Sciatic nerve (tissue), 2 donors: ENCODE results near the gene UCK2. TPM values are rescaled to one million over a fixed set of nuclear protein-coding genes. Genes with fewer than 3 reads are reported as not detected.

Experiments used
- ATAC-seq: fragments of 200-7000 bp; cut with Tn5 transposase; one replicate; pipeline ENCODE4 v1.9.1; 2020; ENCODE audit warnings: mild to moderate bottlenecking, moderate library complexity
- DNase-seq: peaks from one replicate; pipeline ENCODE4 v3.0.0-alpha.2; 2020; ENCODE audit warnings: low spot score
- intact Hi-C: fragments of 100-400 bp; cut with DNase I; formaldehyde crosslinking; loops from one replicate; pipeline ENCODE4 v1.14.2; 2022
- total RNA-seq: library from RNA; stranded (reverse); fragmentation: NEBNext Ultra II Directional; extraction: Animal tissue kit (Norgen Biotek cat#: 25700); gene quantifications from one replicate; pipeline ENCODE4 v1.2.1, GENCODE V29; 2021
- donor health status: DM: no; HTN: no; CAD: no.
- donor health status: DM: no; HTN: no; CAD: no.

The UCK2 gene
- total RNA-seq, 1 donor from 2014 or later: 28.1 TPM

DNA sequence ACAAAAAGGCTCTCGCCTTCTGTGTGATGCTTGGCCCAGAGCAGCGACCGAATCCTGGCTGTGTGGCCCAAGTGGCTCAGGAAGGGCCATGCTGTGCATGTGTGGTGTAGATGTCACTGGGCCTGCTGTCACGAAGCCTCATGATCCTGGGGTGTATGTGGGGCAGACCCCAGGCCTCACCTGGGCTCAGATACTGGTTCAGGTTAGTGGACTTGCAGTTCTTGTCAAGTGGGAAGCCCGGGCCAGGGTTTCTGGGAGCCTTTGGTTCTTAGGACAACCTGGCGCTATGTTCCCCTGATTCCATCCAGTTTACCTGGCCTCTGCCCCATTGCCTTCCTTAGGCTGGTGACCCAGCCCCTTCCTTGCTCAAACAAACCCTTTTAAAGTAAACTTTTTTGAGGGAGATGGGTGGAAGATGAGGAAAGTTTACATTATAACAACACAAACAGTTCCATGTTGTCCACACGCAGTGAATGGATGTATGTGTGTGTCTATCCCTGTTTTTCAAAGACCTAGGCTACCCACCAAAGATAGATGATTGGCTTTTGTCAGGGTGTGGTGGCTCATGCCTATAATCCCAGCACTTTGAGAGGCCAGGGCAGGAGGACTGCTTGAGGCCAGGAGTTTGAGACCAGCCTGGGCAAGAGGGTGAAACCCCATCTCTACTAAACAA, 84.3 kb downstream of the UCK2 start:
- ATAC-seq (no peak), DNase-seq (no peak)
- intact Hi-C loops: loop anchor here (5.0 to 10.0 kb wide), 3 partner anchors 189 to 517 kb away; no protein-coding TSS in a partner anchor

DNA sequence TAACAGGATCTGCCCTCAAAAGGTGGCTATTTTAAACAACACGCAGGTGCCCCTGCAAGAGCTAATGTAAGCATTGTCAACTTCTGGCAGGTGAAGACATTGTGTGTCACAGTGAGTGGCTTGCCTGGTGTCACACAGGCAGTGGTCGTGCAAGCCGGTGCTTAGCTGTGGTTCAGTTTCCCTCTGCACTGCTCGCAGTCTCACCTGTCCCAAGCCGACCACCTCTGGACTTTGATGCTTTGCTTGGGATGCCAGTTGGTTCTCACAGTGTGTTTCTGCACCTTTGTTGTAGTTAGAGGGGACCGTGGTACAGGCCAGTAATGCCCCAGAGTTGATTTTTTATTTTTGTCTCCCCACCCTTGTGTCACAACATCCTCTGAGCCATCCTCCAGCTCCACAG, 85.2 kb downstream of the UCK2 start:
- intact Hi-C loops: loop anchor here (5.0 to 10.0 kb wide), 3 partner anchors 190 to 518 kb away; no protein-coding TSS in a partner anchor
- ATAC-seq: no peak

DNA sequence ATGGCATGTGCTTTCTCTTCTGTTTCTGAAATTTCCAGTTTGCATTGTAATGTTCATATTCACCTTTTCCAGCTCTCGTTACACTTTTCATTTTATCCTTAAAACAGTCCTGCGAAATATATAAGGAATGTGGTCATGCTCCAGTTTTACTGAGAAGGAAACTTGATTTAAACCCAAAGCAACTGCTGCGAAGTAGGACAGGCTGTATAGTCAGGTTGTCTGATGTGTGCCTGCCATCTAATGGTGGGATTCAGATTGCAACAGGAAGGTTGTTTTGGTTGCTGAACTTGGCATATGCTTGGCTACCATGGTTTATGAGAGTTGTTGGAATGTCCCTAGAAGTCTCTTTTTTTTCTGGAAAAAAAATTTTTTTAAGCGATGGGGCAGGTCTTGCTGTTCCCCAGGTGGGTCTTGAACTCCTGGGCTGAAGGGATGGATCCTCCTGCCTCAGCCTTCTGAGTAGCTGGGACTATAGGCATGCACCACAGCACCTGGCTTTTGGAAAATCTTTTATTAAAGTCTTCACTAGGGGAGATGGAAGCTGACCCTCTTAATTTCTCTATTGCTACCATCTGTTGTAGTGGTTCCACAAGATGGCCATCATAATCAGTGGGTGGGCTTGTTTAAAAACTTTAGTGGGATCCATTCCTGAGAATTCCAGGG, 86.9 kb downstream of the UCK2 start:
- DNase-seq: peak; percentile 73

More for the DNA sequence above, 85.2 kb downstream of the UCK2 start:
- no peak for DNase-seq

DNA sequence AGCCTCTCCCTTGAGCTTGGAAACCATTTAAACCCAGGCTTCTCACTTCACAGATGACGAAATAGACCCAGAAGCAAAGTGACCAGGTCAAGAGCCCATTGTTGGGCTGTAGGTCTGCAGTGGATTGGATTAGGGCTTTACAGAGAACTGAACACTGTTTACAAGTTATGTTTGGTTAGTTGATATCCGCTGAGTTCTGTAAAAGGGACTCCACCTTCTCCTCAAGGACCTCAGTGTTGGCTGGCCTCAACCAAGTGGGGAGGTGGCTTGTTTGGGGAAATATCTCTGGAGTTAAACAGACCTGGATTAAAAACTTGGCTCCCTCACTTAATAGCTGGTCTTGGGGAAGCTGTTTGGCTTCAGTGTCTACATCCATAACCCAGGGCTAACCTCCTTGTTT, 88.1 kb downstream of the UCK2 start:
- ATAC-seq (no peak), DNase-seq (no peak)
- intact Hi-C loops: loop anchor here (10.0 kb wide), 2 partner anchors 311 to 521 kb away; no protein-coding TSS in a partner anchor

More for the DNA sequence above, 86.9 kb downstream of the UCK2 start:
- intact Hi-C loops: loop anchor here (5.0 to 10.0 kb wide), 3 partner anchors 192 to 519 kb away; no protein-coding TSS in a partner anchor
- ATAC-seq: peak; percentile 79

DNA sequence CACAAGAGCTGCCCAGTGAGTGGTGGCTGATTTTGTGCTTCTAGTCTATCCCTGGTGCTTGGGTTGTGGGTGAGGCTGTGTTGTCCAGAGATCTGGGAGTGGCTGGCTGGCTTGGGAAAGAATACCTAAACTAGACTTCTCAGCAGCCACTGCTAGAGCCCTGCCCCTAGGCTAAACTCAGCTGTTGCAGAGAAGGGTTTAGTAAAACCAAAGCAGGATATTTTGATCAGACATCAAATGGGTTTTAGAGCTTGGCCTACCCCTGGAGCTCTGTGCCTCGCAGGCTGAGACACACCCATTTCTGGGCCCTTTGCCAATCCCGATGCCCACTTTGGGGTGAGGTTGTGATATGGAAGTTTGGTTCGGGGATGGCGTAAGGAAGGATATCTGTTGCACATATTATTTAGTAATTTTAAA, 88.5 kb downstream of the UCK2 start:
- ATAC-seq (no peak), DNase-seq (no peak)
- intact Hi-C loops: loop anchor here (10.0 kb wide), 2 partner anchors 311 to 521 kb away; no protein-coding TSS in a partner anchor

DNA sequence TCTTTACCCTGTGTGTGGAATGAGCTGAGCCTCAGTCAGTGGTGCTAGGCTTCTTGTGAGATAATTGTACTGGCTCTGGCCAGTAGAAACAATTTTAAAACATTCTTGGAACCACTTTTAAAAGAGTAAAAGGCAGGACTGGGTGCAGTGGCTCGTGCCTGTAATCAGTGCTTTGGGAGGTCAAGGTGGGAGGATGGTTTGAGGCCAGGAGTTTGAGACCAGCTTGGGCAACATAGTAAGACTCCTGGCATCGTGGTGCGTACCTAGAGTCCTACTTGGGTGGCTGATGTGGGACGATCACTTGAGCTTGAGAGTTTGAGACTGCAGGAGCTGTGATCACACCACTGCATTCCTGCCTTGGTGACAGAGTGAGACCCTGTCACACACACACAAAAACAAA, 89.8 kb downstream of the UCK2 start:
- intact Hi-C loops: loop anchor here (10.0 kb wide), 2 partner anchors 312 to 522 kb away; no protein-coding TSS in a partner anchor
- no peak for ATAC-seq

DNA sequence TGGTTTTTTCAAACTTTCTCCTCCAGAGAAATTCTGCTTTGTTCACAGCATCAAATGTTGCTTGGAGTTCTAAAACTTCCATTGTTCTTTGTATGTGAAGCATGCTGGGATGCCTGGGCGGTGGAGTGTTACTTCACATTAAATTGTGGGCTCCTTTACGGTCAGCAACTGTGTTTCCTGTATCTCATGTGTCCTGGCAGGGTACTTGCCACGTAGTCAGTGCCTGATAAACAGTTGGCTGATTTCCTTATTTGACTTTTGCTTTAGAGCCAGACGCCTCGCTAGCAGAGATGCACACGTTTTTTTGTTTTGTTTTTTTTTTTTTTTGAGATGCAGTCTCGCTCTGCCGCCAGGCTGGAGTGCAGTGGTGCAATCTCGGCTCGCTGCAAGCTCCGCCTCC, 96.7 kb downstream of the UCK2 start:
- DNase-seq: no peak
- intact Hi-C loops: no loop called here
- no peak for ATAC-seq

More for the DNA sequence above, 89.8 kb downstream of the UCK2 start:
- no peak for DNase-seq

DNA sequence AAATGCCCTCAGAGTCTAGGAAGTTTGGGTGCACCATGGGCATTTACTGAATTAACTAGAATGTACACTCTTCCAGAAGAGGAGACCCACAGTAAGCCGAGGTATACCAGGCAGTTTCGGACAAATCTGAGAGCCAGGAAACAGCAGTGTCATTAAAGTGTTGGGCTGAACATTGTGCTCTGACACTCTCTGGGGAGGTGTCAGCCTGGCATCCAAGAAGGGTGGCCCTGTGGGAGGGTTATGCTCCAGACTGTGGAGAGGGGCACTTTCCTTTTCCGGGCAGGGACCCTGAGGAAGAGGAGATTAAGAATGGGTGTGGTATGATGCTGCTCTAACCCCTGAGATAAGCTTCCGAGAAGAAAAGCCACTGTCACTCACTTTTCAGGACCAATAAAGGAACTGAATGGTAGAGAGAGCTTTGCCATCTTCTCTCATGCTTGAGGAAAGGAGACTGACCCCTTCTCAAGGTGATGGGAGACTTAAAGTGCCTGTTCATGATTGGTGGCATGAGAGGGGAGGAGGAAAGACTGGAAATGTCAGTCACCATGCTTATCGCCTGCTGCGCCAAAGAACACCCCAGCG, 98.2 kb downstream of the UCK2 start:
- no peak for DNase-seq
- intact Hi-C loops: no loop called here
- no peak for ATAC-seq

DNA sequence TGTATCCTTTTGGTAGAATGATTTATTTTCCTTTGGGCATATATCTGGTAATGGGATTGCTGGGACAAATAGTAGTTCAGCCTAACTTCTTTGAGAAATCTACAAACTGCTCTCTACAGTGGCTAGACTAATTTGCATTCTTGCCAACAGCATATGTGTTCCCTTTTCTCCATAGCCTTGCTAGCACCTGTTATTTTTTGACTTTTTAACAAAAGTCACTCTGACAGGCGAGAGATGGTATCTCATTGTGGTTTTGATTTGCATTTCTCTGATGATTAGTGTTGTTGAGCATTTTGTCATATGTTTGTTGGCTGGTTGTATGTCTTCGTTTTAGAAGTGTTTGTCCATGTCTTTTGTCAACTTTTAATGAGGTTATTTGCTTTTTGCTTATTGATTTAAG, 99.8 kb downstream of the UCK2 start:
- DNase-seq: no peak
- intact Hi-C loops: no loop called here
- no peak for ATAC-seq

DNA sequence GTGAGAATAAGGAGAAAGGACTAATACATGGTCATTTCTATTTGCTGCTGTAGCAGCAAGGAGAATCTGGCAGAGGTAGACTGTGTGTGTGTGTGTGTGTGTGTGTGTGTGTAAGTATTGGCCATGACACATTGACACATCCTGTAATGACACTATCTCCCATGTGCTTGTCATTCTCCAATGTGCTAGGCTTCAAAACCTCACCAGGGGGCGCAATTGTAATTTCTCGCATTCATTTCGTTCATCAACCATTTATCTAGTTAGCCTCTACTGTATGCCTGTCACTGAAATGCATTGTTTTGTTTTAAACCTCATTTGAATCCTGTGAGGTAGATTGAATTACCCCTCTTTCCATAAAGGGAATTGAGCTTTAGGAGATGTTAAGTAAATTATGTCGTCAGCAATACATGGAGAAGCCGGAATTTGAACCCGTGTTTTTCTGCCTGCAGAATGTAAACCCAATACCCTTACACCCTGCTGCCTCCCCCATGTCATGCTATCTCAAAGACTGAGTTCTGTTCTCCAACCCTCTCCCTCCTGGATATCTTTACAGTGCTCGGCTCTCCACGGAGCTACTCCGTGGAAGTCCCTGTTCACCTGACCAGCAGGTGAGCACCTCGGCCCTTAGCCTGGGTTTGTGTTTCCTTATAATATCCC, 100.8 kb downstream of the UCK2 start:
- ATAC-seq (peak; percentile 32), DNase-seq (no peak)
- intact Hi-C loops: no loop called here

DNA sequence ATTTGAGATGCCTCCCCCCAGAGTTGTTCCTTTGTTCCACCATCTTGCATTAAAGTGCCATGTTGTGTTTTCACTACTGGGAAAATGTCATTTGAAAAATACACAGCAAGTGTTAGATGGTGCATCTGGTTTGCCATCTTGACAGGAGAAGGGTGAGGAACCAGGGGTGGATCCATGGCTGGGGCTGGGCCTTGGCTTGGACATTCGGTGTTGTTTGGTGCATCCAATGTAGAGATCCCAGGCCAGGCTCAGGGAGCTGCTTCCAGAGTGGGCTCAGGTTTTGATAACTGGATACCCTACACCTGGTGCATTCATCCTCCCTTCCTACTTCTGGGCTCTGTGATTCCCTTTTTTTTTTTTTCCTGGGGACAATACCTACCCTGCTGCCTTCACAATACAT, 103.5 kb downstream of the UCK2 start:
- intact Hi-C loops: loop anchor here (10.0 kb wide), 1 partner anchor 544 kb away; no protein-coding TSS in a partner anchor
- DNase-seq (no peak), ATAC-seq (no peak)

DNA sequence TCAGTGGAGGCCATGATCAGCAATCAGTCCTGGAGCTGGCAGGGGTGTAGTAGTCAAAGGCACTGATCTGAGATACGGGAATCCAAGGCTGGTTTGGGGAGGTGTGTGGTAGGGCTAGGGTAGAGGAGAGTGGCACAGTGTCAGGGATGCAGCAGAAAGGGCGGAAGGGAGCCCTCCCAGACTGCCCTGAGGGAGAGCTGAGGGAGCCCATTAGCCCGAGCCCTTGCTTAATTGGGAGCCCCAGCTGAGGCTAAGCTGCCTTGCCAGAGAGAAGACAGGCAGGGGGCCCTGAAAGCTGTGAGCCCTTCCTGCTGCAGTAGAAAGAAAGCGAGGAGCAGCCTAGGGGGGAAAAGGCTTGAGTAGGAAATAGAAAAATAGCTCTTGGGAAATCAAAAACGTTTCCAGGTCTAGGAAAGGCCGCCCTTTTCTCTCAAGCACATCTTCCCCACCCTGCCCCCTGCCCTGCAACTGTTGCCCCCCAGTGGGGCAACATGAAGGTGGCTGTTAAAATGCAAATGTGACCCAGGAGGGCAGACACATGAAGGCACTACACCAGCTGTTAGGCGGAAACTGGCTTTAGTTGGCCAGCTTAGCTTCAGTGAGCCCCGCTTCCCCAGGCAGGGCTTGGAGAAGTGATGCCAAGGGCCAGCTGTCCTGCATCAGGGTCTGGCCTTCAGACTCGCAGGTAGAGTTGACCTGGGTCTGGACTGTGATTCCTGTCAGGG, 106.2 kb downstream of the UCK2 start:
- no peak for ATAC-seq
- intact Hi-C loops: loop anchor here (10.0 kb wide), 1 partner anchor 541 kb away; no protein-coding TSS in a partner anchor
- DNase-seq: no peak

DNA sequence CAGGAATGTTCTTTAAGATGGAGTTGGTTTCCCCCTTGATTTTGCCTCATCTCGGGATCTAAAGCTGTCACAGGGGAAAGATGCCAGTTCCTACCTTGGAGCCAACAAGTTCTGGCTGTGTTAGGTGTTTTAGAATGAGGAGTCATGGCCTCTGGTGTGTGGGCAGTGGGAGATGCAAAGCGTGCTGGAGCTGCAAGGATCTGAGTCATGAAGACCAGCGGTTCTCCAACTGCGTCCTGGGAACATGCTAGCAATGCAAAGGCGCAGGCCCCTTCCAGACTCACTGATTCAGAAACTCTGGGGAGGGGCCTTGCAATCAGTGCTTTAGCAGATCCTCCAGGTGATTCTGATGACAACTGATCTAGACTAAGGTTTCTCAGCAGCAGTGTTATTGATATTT, 109.1 kb downstream of the UCK2 start:
- ATAC-seq: no peak
- DNase-seq: no peak
- intact Hi-C loops: loop anchor here (10.0 kb wide), 1 partner anchor 538 kb away; no protein-coding TSS in a partner anchor

DNA sequence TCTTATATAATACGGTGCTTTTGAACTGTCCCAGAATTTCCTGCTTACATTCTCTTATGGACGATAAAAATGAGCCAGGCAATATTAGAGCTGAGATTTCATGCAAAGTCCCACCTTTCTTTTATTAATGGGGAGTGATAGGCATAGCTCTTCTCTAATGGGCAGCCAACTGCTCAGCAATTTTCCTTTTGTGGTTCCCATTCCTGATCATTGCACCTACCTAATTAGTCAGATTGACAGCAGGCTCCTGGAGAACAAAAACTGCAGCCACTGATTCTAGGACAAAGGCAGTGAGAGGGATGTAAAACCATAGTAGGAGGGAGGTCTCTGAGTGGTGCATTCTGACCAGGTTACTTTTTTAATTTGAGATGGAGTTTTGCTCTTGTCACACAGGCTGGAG, 110.4 kb downstream of the UCK2 start:
- intact Hi-C loops: loop anchor here (10.0 kb wide), 1 partner anchor 537 kb away; no protein-coding TSS in a partner anchor
- no peak for DNase-seq
- no peak for ATAC-seq

DNA sequence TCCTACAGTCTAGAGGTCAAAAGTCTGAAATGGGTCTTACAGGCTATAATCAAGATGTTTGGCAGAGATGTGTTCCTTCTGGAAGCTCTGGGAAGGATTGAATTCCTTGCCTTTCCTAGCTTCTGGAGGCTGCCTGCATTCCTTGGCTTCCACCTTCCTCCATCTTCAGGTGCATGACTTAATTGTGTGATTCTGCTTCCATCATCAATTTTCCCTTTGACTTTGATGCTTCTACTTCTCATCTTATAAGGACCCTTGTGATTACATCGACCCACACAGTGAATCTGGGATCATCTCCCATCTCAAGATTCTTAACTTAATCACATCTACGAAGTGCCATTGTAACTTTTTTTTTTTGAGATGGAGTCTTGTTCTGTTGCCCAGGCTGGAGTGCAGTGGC, 111.4 kb downstream of the UCK2 start:
- ATAC-seq (no peak), DNase-seq (no peak)
- intact Hi-C loops: loop anchor here (10.0 kb wide), 1 partner anchor 536 kb away; no protein-coding TSS in a partner anchor

DNA sequence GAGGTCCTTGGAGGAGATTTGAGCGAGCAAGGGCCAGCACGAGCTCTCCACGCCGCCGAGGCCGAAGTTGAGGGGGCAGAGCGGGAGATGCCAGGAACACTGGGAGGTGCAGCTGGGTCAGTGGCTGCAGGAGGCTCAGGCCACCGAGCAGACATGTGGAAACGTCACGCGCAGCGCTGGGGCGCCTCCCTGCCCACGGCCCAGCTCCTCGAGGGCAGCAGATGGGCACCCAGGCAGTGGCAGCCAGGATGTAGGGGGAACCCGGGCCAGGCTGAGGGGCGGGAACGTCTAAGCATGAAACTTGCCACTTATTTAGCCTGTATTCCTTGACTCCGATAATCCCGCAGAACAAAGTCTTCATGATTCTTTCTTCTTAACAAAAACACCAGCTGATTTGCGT, 114.1 kb downstream of the UCK2 start:
- no peak for DNase-seq
- ATAC-seq: no peak
- intact Hi-C loops: no loop called here

DNA sequence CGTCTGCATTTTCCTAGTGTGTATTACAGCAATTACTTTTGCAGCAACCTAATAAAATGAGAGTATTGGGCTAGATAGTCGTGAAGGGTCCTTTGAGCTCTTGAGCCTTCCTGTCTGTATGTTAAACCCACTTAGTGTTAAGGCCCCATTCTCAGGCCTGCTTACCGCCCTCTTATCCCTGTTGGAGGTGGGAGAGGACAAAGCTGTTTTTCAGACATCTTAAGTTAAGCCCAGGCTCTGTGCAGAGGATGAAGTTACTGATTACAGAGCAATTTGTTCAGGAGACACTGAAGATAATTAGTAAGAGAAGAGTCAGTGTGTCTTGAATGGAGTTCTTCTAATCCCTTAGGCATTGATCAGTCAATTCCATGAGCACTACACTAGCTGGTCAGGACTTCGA, 114.6 kb downstream of the UCK2 start:
- ATAC-seq (no peak), DNase-seq (no peak)
- intact Hi-C loops: no loop called here

DNA sequence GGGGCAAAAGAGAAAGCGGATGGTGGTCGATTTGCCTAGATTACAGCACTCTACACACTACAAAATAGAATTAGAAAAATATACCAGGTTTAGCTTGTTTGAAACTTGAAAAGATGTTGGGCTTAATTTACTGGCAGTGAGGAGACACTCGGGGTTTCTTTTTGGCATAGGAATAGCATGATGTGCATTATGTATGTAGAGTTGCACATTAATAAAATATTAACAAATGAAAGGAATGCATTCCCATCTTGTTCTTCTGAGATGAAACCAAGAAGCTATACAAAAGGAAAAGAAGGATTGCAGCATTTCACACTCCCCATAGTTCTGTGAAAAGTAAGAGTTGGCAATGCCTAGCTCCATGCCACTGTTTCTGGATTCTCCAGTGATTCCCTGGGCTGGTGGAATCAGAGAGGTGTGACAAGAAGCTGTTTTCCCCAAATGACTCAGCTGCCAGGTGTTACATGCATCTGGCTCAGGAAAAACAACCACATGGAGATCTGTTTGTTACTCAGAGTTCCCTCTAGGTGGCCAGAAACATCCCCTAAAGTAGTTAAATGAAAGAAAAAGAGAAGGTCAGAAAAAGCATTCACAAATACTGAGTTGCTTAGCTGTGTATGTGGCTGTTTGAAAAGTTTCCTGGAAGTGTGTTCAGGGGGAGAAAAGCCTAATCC, 115.6 kb downstream of the UCK2 start:
- no peak for ATAC-seq
- intact Hi-C loops: no loop called here
- DNase-seq: no peak
